Stimulated activated memory B cell treated with anti-CD40 and anti-IgM and Interleukin-4, amounts not matched to agents 10 μg/mL and 1 μg/mL and 100 μg/mL, for 72 hours (primary cell): ENCODE data around the gene DST.
"Not testable (repeated sequence)": the region's sequence is repeated elsewhere in the genome, so short reads cannot be mapped to it uniquely, and the experiment has no call there.

Experiments used
- ATAC-seq: fragments of 150-1000 bp; cut with Tn5 transposase; 2 replicates; pipeline ENCODE4 v1.10.0; 2021
- H3K27ac Mint-ChIP-seq: one replicate; pipeline ENCODE4 v1.8.0; 2022; ENCODE audit warnings: mild to moderate bottlenecking, mixed read lengths
- H3K27me3 Mint-ChIP-seq: one replicate; pipeline ENCODE4 v1.8.0; 2022; ENCODE audit warnings: mixed read lengths
- H3K36me3 Mint-ChIP-seq: one replicate; pipeline ENCODE4 v1.8.0; 2022; ENCODE audit warnings: mixed read lengths
- H3K4me1 Mint-ChIP-seq: one replicate; pipeline ENCODE4 v1.8.0; 2022; ENCODE audit warnings: mixed read lengths
- H3K4me3 Mint-ChIP-seq: one replicate; pipeline ENCODE4 v1.8.0; 2022; ENCODE audit warnings: mild to moderate bottlenecking, moderate library complexity, mixed read lengths
- H3K9me3 Mint-ChIP-seq: one replicate; pipeline ENCODE4 v1.8.0; 2022; ENCODE audit warnings: mixed read lengths

The DST gene

DNA sequence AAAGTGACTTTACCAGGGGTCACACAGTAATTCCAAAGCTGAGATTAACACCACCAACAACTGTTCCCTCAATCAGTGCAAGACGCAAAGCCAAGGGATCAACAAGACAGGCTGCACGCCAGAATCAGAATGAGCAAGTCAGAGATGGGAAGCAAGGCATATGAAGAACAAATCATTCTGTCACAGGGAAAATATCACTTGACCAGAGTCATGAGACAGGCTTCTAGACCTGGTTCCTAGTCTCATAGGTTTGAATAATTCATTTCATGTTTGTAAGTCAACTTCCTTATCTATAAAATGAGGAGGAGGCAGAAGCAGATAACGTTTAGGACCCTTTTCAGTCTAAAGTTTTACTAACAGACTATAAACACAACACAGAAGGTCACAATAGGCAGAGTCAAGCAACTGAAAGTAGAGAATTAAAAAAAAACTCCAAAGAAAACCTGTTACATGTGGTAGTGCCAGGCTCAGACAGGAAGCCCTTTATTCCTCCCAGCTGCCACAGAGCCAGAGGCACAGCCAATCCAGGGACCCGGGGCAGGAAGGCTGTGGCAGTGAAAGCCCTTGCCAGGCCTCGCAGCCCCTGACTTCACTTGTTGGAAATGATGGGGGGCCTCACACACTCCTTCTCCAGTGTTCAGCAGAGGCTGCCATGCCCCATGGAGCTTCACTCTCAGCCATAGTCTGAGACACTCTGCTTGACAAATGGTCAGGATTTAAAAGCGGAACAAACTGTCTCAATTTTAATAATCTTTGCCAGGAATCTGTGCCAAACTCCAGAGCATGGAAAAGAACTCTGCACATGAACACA is 29.2 kb upstream of the DST start:
- Mint-ChIP-seq H3K4me1 (no peaks in the 10 kb centered on the region), H3K9me3 (no peaks in the 10 kb centered on the region), H3K36me3 (no peaks in the 10 kb centered on the region), H3K27ac (no peak overlapping the region), H3K4me3 (no peak overlapping the region), H3K27me3 (no peaks in the 10 kb centered on the region)
- ATAC-seq: no peak

DNA sequence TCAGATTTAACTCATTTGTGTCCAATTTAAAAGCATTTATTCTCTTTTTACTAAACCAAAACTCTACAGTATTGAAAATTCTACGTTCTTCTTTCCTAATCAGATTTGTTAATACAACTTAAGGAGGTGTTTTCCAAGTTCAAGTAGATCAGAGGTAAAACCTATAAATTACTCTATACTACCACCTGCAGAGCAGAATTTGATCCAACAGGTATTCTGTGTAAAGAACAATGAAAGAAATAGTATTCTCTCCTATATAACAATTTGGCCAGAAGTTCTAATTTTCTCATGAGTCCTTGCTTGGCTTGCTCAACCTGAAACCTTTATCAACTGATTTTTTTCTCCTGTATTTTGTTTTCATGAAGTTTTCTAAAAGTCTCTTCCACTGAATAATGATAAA is 28.5 kb upstream of the DST start:
- no peaks in the 10 kb centered on the region for H3K36me3 Mint-ChIP-seq
- H3K27ac Mint-ChIP-seq: no peak overlapping the region
- no peaks in the 10 kb centered on the region for H3K27me3 Mint-ChIP-seq
- no peaks in the 10 kb centered on the region for H3K9me3 Mint-ChIP-seq
- no peak overlapping the region for H3K4me3 Mint-ChIP-seq
- ATAC-seq: no peak
- H3K4me1 Mint-ChIP-seq: no peaks in the 10 kb centered on the region

DNA sequence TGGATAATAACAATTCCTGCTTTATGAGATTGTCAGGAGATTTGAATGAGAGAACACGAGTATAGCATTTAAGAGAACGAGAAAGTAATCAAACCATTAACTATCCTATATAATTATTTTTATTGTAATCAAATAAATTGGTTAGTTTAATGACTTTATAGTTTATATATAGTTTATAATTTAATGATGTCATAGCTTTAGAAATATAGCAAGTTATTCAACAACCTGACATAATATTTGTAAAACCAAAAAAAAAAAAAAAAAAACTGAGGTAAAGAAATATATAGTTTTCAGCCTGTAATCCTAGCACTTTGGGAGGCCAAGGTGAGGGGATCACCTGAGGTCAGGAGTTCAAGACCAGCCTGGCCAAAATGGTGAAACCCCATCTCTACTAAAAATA is 26.4 kb upstream of the DST start:
- no peaks in the 10 kb centered on the region for H3K4me1 Mint-ChIP-seq
- H3K9me3 Mint-ChIP-seq: no peaks in the 10 kb centered on the region

DNA sequence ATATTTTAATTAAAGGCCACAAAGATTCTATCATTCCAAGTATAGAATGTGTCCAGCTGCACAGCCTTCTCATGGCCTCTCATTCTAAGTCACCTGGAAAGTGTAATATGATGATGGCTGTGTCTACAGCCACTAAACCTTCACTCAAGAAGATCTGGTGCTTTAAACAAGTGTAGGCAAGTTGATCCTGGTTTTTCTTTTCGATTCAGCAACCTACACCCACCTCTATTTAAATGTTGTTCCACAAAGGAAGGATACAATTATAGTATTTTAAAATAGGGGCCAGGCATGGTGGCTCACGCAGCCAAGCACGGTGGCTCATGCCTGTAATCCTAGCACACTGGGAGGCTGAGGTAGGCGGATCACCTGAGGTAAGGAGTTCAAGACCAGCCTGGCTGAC is 25.5 kb upstream of the DST start:
- Mint-ChIP-seq H3K4me3 (no peak overlapping the region), H3K4me1 (no peaks in the 10 kb centered on the region), H3K27me3 (no peaks in the 10 kb centered on the region), H3K36me3 (no peaks in the 10 kb centered on the region), H3K27ac (no peak overlapping the region), H3K9me3 (no peaks in the 10 kb centered on the region)
- no peak for ATAC-seq

More for the DNA sequence above, 26.4 kb upstream of the DST start:
- no peak overlapping the region for H3K4me3 Mint-ChIP-seq
- H3K27ac Mint-ChIP-seq: no peak overlapping the region
- ATAC-seq: no peak
- no peaks in the 10 kb centered on the region for H3K27me3 Mint-ChIP-seq
- no peaks in the 10 kb centered on the region for H3K36me3 Mint-ChIP-seq

DNA sequence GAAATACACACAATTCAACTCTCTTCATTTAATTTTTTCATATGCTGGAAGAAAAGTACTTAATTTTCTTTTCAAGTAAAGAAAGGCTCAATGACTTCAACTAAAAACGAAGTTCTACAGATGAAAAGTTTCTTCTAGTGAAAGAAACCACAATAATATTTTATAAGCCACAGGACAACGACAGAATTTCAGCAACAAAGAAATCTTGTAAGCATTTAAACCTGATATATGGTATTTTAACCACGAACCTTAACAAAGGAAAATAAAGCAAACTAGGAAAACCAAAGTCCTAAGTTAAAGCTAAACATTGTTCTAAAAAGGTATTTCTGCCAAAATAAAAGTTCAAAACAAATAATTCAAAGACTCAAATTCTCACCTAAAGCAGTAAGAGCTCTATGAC is 24.6 kb upstream of the DST start:
- no peak for ATAC-seq
- Mint-ChIP-seq H3K36me3 (no peaks in the 10 kb centered on the region), H3K9me3 (no peaks in the 10 kb centered on the region), H3K4me3 (no peak overlapping the region), H3K27ac (no peak overlapping the region), H3K27me3 (no peaks in the 10 kb centered on the region), H3K4me1 (no peaks in the 10 kb centered on the region)

DNA sequence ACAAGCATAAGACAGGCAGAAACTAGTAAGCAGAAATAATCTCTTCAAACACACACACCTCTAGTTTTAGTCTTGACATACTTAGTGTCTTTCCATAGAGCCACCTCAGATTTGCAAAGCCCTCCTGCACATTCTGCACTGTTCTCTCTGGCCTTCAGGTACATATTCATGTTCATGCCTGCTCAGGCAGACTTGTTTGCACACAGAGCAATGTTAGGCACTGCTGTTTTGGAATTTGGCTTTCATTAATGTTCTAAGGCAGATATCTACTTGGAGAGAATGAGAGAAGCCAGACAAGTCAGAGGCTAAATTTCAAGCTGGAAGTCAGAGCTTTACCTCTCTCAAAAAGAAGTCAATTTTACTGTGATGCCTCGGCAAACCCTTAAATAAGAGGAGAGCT is 21.3 kb upstream of the DST start:
- H3K4me3 Mint-ChIP-seq: no peak overlapping the region
- H3K4me1 Mint-ChIP-seq: no peaks in the 10 kb centered on the region
- no peak for ATAC-seq
- no peaks in the 10 kb centered on the region for H3K9me3 Mint-ChIP-seq
- H3K27me3 Mint-ChIP-seq: no peaks in the 10 kb centered on the region
- H3K27ac Mint-ChIP-seq: no peak overlapping the region
- H3K36me3 Mint-ChIP-seq: no peaks in the 10 kb centered on the region

DNA sequence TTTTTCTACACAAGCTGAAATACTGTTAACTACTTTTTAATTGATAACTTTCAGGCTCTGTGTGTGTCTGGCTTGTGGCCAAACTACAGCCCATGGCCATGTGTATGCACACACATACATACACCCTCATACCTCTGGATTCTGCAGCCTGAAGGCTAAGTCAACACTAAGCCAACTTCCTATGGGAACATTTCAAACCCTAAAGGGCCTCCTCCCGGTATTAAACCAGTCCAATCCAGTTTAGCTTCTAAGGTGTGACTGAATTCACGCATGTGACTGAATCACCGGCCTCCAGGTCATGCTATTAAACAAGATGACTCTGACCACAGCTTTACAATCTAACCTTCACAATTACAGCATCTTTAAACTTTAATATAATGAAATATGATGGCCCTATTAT is 20.7 kb upstream of the DST start:
- no peaks in the 10 kb centered on the region for H3K9me3 Mint-ChIP-seq
- H3K27me3 Mint-ChIP-seq: no peaks in the 10 kb centered on the region
- H3K4me3 Mint-ChIP-seq: no peak overlapping the region
- no peaks in the 10 kb centered on the region for H3K36me3 Mint-ChIP-seq
- H3K4me1 Mint-ChIP-seq: no peaks in the 10 kb centered on the region
- no peak overlapping the region for H3K27ac Mint-ChIP-seq
- ATAC-seq: no peak

DNA sequence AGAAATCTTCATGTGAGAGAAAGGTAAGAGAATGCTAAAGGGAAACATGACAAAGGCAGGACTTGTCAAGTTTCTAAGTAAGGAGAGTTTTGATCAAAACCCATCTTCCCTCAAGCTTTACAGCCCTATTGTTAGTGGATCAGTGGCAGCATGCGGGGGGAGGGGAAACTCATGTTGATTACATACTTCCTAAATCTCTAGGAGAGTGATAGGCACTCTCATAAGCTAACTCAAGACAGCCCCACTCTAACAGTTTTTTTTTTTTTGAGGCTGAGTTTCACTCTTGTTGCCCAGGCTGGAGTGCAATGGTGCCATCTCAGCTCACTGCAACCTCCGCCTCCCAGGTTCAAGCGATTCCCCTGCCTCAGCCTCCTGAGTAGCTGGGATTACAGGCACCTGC is 18.6 kb upstream of the DST start:
- H3K4me1 Mint-ChIP-seq, ATAC-seq, H3K4me3 Mint-ChIP-seq, H3K9me3 Mint-ChIP-seq, H3K27ac Mint-ChIP-seq, H3K36me3 Mint-ChIP-seq, H3K27me3 Mint-ChIP-seq: not testable (repeated sequence)

DNA sequence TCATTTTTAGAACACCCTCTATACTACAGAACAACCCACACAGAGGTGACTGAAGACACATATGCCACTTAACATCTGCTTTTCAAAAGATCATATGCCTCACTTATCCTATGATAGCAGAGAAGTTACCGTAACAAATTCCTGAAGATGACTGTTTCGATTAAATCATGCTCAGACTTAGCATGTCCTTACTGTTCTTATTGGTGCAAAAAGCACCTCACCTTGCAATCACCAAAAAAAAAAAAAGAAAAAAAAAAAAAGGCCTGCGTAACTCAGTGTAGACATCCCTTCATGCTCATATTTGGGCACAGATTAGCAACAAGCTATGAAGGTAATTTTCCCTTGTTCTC is 17.7 kb upstream of the DST start:
- H3K27me3 Mint-ChIP-seq: no peaks in the 10 kb centered on the region
- no peak for ATAC-seq
- no peaks in the 10 kb centered on the region for H3K36me3 Mint-ChIP-seq
- no peak overlapping the region for H3K27ac Mint-ChIP-seq
- no peak overlapping the region for H3K4me3 Mint-ChIP-seq
- no peaks in the 10 kb centered on the region for H3K9me3 Mint-ChIP-seq
- H3K4me1 Mint-ChIP-seq: no peaks in the 10 kb centered on the region

DNA sequence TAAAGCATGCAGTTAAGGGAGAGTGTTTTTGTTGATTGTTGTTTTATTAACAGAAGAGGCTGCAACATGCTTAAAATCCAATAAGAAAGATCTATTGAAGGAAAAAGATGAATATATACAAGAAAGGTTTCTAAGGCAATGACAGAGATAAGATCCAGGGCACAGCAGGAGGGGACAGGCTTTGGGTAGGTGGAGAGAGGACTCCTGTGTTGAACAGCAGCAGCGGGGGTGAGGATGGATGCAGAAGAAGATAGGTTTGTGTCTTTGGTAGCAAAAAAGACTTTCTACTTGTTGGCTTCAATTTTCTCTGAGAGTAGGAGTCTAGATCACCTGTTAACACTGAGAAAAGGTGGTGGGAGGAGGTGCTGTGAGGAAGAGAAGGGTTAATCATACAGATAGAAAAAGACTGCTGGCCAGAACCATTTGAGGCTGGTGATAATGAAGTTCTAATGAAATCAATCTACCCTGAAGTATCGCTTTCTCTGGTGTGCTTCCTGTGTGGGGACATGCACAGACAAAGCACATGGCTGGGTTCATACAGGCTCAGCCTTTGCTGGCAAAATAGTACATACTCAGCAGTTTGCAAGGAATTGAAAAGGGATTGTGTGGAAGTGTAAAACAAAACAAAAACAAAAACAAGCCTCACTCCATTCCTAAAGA is 17.2 kb upstream of the DST start:
- Mint-ChIP-seq H3K27me3 (no peaks in the 10 kb centered on the region), H3K4me1 (no peaks in the 10 kb centered on the region), H3K9me3 (no peaks in the 10 kb centered on the region), H3K36me3 (no peaks in the 10 kb centered on the region), H3K27ac (no peak overlapping the region), H3K4me3 (no peak overlapping the region)
- ATAC-seq: no peak

DNA sequence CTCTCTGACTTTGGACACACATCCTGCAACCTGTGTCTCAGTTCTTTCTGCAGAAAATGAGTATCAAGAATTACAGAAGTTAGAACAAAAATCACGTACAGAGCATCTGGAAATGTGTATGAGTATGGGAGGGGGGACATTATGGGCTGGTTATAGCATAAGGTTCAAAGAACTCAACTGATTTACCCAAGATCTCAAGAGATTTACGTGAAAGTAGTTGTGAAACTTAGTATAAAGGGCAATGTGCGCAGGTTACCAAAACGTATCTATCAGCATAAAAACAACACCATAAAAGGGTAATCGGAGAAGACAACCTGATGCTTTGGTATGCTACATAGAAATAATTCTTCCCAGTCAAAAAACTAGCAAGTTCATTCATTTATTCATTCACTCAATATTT is 15.6 kb upstream of the DST start:
- H3K9me3 Mint-ChIP-seq: no peaks in the 10 kb centered on the region
- H3K4me3 Mint-ChIP-seq: no peak overlapping the region
- no peaks in the 10 kb centered on the region for H3K27me3 Mint-ChIP-seq
- no peak for ATAC-seq
- H3K36me3 Mint-ChIP-seq: no peaks in the 10 kb centered on the region
- no peak overlapping the region for H3K27ac Mint-ChIP-seq
- no peaks in the 10 kb centered on the region for H3K4me1 Mint-ChIP-seq

DNA sequence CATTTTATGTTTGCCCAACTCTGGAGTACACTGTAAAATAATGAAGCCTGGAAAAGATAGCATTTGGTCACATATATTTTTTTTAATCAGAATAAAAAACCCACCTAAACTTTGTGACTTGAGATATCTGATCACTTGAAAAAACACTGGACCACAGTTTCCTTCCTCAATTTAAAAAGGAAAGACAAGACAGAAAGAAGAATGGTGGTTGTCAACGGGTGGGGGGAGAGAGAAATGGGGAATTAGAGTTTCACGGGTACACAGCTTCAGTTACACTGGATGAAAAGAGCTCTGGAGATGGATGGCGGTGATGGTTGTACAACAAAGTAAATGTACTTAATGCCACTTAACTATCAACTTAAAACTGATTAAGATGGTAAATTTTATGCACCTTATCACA is 14.7 kb upstream of the DST start:
- Mint-ChIP-seq H3K36me3 (no peaks in the 10 kb centered on the region), H3K27ac (no peak overlapping the region), H3K4me1 (no peaks in the 10 kb centered on the region), H3K27me3 (no peaks in the 10 kb centered on the region), H3K9me3 (no peaks in the 10 kb centered on the region), H3K4me3 (no peak overlapping the region)
- no peak for ATAC-seq

DNA sequence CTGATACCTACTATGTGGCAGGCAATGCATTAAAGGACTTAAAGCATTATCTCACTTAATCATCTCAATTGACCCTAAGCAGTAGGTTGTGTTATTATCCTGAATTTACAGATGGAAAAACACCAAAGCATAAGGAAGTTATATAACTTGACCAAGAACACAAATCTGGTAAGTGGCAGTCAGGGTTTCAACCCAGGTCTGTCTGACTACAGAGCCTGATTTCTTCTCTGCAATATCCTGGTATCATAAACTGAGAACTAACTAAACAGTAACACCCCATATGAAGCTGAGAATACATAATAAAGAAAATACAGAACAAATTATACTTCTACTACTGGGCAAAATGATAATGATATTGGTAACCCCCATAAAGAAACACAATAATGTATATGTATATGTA is 13.8 kb upstream of the DST start:
- ATAC-seq: no peak

DNA sequence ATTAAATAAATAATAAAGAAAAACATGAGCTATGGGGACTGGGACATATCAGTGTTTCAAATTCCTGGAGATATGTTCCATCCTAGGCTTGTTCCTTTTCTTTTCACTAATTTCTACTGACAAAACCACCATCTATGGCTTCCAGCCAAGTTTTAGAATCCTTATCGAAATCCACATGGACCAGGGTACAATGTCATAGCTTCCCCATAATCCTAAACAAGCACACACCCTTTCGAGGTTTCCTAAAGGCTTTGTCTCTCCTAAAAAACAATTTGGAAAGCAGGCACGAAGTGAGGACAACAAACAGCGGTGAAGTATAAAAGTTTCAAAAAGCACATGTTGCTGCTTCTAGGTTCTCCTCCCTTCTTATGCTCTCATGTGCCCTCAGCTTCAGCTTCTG is 13.3 kb upstream of the DST start:
- no peak overlapping the region for H3K27ac Mint-ChIP-seq
- H3K27me3 Mint-ChIP-seq: peaks cover 7% of the 10 kb centered on the region
- no peaks in the 10 kb centered on the region for H3K9me3 Mint-ChIP-seq
- H3K4me3 Mint-ChIP-seq: no peak overlapping the region
- no peaks in the 10 kb centered on the region for H3K4me1 Mint-ChIP-seq
- H3K36me3 Mint-ChIP-seq: no peaks in the 10 kb centered on the region
- no peak for ATAC-seq

More for the DNA sequence above, 13.8 kb upstream of the DST start:
- Mint-ChIP-seq H3K27ac (no peak overlapping the region), H3K4me3 (no peak overlapping the region), H3K9me3 (no peaks in the 10 kb centered on the region), H3K4me1 (no peaks in the 10 kb centered on the region), H3K36me3 (no peaks in the 10 kb centered on the region), H3K27me3 (peaks cover 7% of the 10 kb centered on the region)

DNA sequence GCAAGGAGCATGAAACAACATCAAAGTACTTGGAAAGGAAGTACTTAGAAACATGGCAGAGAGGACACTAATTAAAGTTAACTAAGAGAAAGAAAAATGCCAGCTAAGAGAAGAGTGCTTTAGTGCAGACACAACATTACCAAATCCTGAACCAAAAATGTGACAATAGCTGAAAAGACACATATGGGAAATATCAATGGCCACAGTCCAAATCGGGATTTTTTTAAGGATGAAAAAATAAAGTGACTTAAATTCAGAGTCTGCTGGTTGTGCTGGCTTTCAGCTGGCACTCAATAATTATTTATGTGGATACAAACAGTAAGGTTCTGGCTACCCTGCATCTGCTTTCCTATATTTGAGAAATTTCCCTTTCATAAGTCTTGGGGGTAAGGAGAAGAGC is 12.6 kb upstream of the DST start:
- no peak overlapping the region for H3K4me3 Mint-ChIP-seq
- H3K27ac Mint-ChIP-seq: no peak overlapping the region
- ATAC-seq: no peak
- no peaks in the 10 kb centered on the region for H3K4me1 Mint-ChIP-seq
- H3K36me3 Mint-ChIP-seq: no peaks in the 10 kb centered on the region
- H3K9me3 Mint-ChIP-seq: no peaks in the 10 kb centered on the region
- H3K27me3 Mint-ChIP-seq: peaks cover 7% of the 10 kb centered on the region

DNA sequence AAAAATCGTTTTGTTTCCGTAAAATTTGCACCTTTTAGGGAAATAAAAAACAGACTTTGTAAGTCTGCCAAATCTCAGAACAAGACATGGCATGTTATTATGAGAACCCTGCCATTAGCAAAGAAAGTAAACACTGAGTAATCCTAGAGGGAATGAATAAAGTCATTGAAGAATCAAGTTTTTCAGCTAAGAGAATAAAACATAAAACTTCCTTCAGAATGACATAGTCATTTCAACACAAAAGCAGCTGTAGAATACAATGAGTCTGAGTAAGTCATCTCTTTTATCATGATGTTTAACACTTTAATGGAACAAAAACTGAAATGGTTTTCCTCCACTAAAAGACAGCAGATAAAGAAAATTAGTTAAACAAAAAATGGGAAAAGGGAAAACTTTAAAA is 10.3 kb upstream of the DST start:
- Mint-ChIP-seq H3K27me3 (peaks cover 7% of the 10 kb centered on the region), H3K4me3 (no peak overlapping the region), H3K36me3 (no peaks in the 10 kb centered on the region), H3K9me3 (no peaks in the 10 kb centered on the region), H3K27ac (no peak overlapping the region), H3K4me1 (no peaks in the 10 kb centered on the region)
- ATAC-seq: no peak
